SIG-M5 treated with dmso at 0.1 percent for 504 hours (cell line): Measurements from ENCODE around the gene ZSCAN5C.
"Not testable (repeated sequence)": the region's sequence is repeated elsewhere in the genome, so short reads cannot be mapped to it uniquely, and the experiment has no call there.

ENCODE experiments used
- DNase-seq: peaks from one replicate; lab custom pipeline; 2025; ENCODE audit not compliant: unreplicated experiment; lab: John Stamatoyannopoulos, UW

Gene ZSCAN5C, protein sequence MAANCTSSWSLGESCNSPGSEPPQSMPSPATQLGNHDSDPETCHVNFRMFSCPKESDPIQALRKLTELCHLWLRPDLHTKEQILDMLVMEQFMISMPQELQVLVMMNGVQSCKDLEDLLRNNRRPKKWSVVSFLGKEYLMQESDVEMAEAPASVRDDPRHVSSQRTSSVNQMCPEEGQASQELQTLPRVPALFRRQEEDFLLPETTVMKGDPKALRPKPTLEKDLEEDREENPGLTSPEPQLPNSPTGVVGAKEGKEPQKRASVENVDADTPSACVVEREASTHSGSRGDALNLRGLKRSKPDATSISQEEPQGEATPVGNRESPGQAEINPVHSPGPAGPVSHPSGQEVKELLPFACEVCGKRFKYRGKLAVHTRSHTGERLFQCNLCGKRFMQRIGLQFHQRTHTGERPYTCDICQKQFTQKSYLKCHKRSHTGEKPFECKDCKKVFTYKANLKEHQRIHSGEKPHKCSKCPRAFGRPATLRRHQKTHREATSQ

DNA sequence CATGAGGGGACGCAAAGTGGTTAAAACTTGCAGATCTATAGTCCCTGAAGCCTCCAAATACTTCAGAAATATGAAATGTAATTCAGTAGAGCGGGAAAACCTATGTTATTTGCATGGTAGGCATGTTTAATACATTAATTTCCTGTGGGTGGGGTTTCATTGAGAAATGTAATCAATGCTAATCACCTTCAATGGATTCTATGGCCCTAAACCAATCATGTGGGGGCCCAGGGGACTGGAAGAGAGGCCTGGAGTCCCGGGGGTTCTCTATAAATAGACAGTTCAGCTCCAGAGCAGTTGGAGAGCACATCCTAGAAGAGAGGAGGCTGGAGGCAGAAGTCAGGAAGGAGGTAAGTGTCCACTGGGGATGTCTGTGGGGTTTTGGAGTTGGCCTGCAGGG is at the start of gene ZSCAN5C:
TSS of gene ZSCAN5C (plus strand) at position 301 of the 400 bp plus-strand sequence. CDS start 3,641 bp downstream, outside the sequence.
- no peak for DNase-seq

DNA sequence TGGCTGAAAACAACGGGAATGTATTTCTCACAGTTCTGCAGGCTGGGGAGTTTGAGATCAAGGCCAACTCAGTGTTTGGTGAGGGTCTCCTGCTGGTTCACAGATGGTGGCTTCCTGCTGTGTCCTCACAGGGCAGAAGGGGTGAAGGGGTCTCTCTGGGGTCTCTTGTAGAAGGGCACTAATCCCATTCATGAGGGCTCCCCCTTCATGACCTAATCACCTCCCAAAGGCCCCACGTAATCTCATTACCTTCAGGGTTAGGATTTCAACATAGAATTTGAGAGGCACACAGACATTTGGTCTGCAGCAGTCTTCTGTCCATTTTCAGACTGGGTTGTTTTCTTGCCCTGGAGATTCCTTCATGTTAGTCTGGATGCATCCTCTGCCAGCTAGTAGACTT is 49.4 kb upstream of the ZSCAN5C start:
- DNase-seq, result no peak

DNA sequence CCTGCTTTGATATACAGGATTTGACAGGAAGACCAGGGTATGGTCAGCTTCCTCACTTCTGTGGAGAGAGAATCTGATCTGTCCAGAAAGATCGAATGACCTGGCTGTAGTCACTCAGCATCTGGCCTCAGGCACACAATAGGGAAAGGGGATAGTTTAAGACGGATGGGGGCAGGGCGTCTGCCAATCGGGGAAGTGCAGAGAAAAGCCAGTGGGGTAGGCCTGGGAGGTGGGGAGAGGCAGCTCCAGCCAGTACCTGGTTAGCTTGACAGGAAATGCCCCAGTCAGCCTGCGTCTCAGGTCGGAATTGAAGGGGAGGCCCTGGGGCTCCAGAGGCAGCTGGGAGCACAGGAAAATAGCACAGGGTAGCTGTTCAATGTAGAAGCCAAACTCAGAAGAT is 48.6 kb upstream of the ZSCAN5C start:
- DNase-seq, result no peak

DNA sequence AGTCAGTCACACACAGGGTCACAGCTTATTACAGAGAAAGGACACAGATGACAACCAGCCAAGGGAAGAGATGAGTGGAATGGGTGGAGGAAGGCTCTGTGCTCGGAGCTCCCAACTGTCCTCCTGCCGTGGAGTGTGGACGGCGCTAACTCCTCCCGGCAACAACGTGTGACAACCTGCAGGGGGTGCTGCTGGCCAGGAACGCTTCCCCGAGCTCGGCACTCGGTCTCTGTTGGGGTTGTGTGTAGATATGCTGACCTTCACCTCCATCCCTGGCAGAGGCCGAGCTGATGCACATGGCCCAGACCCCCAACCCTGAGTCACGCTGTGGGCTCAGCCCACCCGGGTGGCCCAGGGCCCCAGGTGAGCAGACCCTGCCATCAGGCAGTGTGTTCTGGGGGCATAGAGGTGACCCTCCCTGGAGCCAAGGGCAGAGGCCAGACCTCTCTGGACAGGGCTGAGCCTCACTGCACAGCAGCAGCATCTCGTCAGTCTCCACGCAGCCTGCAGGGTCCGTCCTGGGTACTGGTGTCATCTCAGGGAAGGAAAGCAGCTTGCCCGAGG is 46.9 kb upstream of the ZSCAN5C start:
- DNase-seq, result no peak

DNA sequence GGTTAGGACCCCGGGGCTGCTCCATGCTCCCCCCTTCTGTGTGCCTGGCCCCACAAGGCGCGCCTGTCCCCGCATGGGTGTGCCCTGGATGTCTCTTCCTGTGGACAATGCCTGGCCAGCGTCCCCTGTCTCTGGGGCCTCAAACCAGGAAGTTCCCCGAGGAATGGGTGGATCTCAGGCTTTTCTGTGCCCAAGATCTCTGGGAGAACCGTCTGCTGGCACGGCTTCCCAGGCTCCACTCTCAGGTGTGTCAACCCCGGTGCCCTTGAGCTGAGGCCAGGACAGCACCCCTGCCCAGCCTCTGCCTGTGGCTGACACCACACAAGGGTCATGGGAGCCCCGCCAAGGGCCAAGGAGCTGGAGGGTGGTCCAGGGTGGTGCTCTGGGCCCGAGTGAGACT is 45.3 kb upstream of the ZSCAN5C start:
- DNase-seq, result no peak

DNA sequence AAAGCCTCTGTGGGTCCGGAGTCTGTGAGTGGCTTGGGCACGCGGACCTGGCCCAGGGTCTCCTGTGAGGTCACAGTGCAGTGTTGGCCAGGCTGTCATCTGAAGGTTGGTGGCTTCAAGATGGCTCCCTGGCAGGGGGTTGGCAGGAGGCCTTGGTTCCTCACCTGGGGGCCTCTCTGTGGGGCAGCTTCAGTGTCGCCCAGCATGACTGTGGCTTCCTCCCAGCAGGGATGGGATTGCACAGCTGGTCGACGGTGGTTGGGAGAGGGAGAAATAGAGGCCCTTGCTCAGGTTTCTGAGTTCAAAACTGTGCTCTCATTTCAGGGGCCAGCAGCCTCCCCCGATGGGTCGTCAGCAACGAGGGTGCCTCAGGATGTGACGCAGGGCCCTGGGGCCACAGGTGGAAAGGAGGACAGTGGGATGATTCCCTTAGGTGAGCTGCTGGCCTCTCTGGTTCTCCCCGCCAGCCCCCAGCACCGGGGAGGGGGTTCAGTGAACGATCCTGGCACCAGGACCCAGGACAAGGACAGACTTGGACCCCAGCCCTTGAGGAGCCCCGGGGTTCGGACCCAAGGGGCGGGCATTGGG is 43.8 kb upstream of the ZSCAN5C start:
- DNase-seq, result no peak

DNA sequence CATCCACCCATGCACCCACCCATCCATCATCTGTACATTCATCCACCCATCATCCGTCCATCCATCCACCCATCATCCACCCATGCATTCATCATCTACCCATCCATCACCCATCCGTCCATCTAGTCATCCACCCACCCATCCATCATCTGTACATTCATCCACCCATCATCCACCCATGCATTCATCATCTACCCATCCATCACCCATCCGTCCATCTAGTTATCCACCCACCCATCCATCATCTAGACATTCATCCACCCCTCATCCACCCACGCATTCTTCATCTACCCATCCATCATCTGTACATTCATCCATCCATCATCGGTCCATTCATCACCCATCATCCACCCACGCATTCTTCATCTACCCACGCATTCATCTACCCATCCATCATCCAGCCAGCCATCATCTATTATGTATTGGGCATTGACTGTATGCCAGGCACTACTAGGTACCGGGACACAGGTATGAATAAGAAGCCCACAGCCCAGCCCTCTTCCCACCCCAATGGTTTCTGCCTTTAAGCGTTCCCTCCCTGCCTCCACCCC is 43.0 kb upstream of the ZSCAN5C start:
- DNase-seq, result no peak

DNA sequence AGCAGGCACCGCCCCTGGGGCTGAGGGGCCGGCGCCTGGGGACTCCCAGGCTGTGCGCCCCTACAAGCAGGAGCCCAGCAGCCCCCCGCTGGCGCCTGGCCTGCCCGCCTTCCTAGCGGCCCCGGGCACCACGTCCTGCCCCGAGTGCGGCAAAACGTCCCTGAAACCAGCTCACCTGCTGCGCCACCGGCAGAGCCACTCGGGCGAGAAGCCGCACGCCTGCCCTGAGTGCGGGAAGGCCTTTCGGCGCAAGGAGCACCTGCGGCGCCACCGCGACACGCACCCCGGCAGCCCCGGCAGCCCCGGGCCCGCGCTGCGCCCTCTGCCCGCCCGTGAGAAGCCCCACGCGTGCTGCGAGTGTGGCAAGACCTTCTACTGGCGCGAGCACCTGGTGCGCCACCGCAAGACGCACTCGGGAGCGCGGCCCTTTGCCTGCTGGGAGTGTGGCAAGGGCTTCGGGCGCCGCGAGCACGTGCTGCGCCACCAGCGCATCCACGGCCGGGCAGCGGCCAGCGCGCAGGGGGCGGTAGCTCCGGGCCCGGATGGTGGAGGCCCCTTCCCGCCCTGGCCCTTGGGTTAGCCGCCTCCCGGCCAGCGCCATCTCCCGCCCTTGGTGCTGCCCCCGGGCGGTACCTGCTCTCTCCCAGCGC is 42.3 kb upstream of the ZSCAN5C start:
- no peak for DNase-seq

DNA sequence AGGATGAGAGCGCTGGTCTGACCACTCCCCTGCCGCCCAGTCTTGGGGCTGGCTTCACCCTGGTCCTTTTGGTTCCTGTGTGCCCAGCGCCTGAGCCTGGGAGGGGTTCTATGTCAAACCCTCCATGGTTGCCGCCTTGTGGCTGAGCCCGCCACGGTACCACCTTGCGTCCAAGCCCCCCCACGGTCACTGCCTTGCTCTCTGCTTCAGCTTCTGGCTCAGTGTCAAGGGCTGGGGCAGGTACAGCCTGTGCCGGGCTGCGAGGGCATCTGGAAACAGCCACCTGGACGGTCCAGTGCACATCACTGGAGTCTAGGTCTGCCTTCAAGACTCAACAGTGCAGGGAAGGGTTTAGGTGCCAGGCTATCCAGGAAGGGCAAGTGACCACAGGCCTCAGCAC is 40.5 kb upstream of the ZSCAN5C start:
- DNase-seq, result no peak

DNA sequence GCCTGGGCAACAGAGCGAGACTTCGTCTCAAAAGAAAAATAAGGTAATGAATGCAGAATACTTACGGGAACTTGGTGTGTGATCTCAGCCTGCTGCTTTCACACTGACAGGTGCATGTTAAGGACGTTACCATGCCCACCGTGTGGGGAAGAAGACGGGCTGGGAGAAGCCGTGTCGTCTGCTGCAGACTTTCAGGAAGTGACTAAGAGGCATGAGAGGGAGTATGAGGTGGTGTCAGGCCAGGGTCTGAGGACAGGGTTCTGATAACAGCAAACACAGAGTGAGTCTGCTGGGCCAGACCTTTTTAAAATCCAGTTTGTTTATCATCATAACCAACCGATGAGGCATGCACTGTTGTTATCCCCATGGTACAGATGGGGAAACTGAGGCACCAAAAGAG is 39.8 kb upstream of the ZSCAN5C start:
- DNase-seq, result no peak

DNA sequence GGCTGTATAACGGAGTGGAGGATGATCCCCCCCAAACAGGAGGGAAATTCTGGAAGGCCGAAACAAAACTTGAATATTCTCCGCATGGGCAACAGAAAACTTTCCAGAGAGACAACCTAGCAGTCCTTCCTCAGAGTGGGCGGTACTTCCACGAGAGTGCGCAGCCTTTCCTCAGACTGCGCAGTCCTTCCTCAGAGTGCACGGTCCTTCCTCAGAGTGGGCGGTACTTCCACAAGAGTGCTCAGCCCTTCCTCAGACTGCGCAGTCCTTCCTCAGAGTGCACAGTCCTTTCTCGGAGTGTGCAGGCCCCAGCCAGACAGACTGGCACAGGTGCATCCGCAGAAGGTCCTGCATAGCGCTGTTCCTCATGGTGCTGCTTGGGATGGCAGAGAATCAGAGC is 39.0 kb upstream of the ZSCAN5C start:
- DNase-seq, result no peak

DNA sequence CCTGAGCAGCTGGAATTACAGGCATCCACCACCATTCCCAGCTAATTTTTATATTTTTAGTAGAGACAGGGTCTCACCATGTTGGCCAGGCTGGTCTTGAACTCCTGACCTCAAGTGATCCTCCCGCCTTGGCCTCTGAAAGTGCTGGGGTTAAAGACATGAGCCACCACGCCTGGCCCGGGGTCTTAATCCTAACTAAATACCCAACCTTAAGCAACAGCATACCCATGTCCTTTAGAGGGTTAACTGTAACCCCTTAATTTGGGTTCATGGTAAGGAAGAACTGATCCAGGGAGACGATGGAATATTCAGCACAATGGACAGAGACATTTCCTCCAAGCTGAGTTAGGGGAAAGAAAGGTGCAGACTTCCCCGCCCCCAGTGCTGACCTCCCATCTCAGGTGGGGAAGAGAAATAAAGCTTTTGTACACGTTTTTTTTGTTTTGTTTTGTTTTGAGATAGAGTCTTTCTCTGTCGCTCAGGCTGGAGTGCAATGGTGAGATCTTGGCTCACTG is 35.0 kb upstream of the ZSCAN5C start:
- DNase-seq, result no peak

DNA sequence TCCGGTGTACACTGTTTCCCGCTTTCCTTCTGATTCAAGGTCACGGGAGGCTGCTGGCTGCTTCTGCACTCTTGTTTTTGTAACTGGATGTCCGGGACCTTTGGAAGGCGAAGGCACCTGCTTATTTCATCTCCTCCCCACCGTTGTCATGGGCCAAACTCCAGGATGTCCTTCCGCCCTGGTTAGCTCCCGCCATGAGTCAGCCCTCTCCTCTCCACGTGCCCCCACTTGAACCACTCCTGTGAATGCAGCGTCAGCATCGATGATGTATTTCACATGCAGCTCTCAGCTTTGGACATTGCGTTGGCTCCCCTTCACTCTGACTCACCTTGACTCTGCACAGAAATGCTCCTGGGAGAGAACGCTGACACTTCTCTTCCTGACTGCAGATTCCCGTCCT is 31.8 kb upstream of the ZSCAN5C start:
- no peak for DNase-seq

DNA sequence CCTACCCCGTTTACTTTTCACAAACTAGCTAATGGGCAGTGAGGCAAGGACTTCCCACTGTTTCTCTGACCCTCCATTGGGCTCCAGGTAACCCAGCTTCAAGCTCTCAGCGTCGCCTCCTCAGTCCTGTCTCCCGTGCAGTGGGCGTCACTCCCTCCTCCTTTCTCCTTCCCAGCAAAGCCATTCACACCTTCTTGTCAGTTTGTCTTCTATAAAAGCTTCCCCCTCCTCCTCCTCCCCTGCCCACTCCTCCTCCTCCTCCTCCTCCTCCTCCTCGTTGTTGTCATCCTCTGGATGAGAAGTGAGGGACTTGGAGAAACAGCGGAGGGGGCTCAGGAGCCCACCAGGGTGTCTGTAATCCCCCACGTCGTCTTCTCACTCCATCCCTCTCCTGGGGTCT is 28.0 kb upstream of the ZSCAN5C start:
- no peak for DNase-seq

DNA sequence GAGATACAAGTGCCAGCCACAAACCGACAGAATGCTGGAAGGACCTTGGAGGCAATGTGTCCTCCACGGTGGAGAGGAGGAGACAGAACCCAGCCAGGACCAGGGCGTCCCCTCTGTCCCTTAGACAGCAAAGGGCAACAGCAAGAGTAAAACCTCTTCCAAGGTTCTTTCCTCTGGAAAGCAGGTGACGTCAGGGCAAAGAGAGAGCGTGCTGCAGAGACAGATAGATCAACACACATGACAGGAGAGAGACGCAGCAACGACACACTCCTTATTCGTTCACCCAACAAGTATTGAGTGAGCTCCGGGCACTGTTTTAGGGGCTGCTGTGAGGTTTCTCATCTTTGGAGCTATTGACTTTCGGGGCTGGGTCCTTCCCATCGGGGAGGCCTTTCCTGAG is 27.5 kb upstream of the ZSCAN5C start:
- DNase-seq, result no peak

DNA sequence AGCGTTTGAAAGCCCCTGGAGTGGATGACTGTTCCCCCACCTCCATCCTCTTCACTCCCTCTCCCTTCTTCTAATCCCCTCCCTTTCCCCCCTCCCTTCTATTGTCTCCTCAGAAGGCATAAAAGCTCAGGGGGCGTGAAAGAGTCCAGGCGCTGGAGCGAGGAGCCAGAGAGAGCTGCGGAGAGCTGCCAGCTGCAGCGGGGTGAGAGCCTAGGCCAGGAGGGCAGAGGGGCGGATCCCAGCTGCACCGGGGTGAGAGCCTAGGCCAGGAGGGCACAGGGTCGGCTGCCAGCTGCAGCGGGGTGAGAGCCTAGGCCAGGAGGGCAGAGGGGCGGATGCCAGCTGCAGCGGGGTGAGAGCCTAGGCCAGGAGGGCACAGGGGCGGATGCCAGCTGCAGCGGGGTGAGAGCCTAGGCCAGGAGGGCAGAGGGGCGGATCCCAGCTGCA is 26.2 kb upstream of the ZSCAN5C start, which contains the start of gene GALP:
TSS of gene GALP (plus strand) at position 148 of the 447 bp plus-strand sequence. CDS start 1,101 bp downstream, outside the sequence.
- not testable (repeated sequence) for DNase-seq

DNA sequence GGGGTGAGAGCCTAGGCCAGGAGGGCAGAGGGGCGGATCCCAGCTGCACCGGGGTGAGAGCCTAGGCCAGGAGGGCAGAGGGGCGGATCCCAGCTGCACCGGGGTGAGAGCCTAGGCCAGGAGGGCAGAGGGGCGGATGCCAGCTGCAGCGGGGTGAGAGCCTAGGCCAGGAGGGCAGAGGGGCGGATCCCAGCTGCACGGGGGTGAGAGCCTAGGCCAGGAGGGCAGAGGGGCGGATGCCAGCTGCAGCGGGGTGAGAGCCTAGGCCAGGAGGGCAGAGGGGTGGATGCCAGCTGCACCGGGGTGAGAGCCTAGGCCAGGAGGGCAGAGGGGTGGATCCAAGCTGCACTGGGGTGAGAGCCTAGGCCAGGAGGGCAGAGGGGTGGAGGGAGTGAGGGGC is 25.8 kb upstream of the ZSCAN5C start:
- DNase-seq, result not testable (repeated sequence)

DNA sequence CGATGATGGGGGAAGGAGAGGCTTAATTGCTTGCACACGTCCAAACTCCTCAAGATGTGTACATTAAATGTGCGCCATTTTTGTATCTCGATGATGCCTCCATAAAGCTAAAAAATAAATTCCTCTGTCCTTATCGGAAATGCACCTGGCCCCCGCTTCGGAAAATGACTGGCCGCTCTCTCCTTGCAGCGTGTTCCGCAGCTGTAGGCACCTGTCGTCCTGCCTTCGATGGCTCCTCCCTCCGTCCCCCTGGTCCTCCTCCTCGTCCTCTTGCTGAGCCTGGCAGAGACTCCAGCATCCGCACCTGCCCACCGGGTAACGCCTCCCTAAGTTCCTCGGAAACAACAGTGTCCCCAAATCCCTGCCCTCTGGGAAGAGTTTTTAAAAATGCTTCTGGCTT is 25.2 kb upstream of the ZSCAN5C start:
- no peak for DNase-seq

DNA sequence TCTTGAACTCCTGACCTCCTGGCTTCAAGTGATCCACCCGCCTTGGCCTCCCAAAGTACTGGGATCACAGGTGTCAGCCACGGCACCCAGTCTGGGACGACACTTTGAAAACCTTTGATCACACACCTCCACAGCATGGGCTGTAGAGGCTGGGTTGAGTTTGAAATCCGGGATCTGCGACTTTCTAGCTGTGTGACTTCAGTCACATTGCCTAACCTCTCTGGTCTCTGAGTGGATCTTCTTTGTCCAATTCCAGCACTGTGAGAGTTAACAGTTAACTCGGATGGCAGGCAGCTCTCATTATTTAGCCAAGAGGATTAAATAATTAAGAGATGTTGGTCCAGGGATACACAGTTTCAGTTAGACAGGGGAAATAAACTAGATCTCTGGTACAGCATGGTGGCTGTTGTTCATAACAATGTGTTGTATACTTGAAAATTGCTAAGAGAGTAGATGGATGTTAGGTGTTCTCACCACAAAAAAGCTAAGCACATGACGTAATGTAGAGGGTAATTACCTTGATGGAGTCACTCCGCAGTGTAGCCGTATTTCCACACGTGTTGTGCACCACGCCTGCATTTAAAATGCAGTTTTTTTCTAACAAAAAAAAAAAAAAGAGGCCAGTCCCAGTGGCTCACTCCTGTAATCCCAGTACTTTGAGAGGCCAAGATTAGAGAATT is 24.4 kb upstream of the ZSCAN5C start:
- DNase-seq, result no peak

DNA sequence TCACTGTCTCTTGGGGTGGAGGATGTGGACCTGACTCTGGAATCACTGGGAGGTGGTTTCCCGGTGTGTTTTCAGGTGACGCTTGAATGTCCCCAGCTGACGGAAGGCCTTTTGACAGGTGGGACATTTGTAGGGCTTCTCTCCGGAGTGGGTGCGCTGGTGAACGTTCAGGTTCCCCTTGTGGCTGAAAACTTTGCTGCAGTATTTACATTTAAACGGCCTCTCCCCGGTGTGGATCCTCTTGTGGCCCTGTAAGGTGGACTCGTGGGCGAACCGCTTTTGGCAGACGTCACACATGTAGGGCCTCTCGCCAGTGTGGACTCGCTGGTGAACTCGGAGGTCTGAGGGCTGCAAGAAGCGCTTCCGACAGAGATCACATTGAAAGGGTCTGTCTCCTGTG is 12.3 kb upstream of the ZSCAN5C start:
- no peak for DNase-seq
